Caki2 (cell line): ENCODE data around the gene SRSF9. TPM values are rescaled to one million over a fixed set of nuclear protein-coding genes. Genes with fewer than 3 reads are reported as not detected.
"Not testable (repeated sequence)": the region's sequence is repeated elsewhere in the genome, so short reads cannot be mapped to it uniquely, and the experiment has no call there.

ENCODE experiments used
- DNase-seq: peaks from one replicate; pipeline ENCODE4 v3.0.0-alpha.2; 2015; ENCODE audit warnings: low read depth
- in situ Hi-C: cut with HindIII; loops from 2 replicates; pipeline ENCODE4 v1.10.0; 2016; ENCODE audit warnings: low sequenced_read_pairs, low pct_unique_long_range_greater_than_20kb, mixed read lengths
- total RNA-seq: library from RNA; depleted of rRNA; stranded (reverse); fragments of >200 nt; shearing (Covaris generic); gene quantifications from 2 replicates; pipeline ENCODE4 v1.2.3, GENCODE V29; 2014; ENCODE audit warnings: low replicate concordance; rRNA removed

The SRSF9 gene, protein sequence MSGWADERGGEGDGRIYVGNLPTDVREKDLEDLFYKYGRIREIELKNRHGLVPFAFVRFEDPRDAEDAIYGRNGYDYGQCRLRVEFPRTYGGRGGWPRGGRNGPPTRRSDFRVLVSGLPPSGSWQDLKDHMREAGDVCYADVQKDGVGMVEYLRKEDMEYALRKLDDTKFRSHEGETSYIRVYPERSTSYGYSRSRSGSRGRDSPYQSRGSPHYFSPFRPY
- total RNA-seq, result 336 and 419 TPM in 2 replicates

DNA sequence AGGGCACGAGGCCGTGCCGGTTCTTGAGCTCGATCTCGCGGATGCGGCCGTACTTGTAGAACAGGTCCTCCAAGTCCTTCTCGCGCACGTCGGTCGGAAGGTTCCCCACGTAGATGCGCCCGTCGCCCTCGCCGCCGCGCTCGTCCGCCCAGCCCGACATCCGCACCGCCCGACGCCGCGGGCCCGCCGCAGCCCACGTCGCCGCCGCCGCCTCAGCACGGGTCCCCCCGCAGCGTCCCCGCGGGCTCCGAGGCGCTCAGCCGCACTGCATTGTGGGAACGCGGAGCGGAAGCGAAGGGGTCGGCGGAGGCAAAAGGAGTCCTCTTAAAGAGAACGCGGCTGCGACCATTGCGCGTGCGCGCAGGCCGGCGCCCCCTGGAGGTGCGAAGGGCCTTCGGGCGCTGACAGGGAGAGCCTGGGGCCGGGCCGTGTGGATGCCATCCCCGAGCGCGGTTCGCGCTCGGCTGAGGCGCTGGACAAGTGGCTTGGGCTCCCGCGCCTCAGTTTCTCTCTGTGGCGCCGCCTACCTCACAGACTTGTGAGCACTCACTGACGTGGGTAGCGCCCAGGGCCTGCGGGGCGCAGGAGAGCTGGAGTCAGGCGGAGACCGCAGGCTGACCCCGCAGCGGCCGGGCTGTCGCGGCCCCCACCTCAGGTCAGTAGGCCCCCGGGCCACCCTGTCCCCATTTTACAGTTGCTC, at the start of gene SRSF9:
TSS of gene SRSF9 (minus strand) at position 299 of the 700 bp plus-strand sequence. CDS start at position 160, 139 bp downstream.
- in situ Hi-C loops, result no loop called here
- peak; percentile 93 for DNase-seq

DNA sequence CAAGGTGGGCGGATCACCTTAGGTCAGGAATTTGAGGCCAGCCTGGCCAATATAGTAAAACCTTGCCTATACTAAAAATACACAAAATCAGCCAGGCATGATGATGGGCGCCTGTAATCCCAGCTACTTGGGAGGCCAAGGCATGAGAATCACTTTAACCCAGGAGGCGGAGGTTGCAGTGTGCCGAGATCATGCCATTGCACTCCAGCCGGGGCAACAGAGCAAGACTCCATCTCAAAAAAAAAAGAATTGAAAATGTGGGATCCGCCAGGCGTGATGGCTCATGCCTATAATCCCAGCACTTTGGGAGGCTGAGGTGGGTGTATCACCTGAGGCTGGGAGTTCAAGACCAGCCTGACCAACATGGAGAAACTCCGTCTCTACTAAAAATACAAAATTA, 49.8 kb upstream of the SRSF9 start:
- DNase-seq, in situ Hi-C loops: not testable (repeated sequence)

DNA sequence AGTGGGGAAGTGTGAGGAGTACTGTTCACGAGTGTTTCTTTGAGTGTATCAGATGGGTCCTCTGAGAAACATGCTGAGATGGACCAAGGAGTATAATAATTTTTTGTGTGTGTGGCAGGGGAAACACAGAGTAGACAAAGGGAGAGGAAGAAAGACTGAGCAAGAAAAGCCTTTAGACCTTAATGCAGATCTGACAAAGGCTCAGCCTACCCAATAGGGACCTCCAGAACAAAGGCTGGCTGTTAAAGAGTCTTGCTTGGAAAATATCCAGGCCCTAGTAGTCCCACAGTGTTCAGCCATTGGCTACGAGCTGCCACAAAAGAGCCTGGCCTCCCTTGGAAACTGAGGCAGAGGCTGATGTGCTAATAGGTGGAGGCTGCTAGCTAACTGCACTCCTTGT, 45.9 kb upstream of the SRSF9 start:
- no peak for DNase-seq
- in situ Hi-C loops, result no loop called here

DNA sequence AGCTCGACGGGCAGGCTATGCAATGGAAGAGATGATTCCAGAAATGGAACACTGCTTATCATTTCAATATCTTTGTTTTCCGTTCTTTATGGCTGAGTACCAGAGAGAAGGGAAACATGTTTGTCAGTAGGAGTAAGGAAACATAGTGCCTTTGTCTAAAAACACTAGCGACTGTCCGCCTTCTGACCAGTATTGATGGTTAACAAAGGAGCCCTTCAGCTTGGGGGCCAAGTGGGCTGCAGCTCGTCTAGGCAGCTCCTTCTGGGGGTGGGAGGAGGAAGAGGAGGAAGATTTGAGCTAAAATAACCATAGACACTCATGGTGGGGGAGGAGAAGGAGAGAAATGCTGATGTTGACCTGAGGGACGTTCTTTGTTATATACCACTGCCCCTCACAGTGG, 44.5 kb upstream of the SRSF9 start:
- no peak for DNase-seq
- in situ Hi-C loops, result no loop called here

DNA sequence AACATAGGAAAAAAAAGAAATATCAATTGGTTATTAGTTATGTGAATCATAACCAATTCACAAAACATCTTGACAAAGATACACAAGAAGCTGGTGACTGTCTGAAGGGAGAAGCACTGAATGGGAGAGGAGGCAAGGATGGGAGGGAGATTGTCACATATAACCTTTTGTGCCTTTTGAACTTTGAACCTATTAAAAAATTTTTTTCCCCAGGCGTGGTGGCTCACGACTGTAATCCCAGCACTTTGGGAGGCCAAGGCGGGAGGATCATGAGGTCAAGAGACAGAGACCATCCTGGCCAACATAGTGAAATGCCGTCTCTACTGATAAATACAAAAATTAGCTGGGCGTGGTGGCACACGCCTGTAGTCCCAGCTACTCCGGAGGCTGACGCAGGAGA, 39.0 kb upstream of the SRSF9 start:
- in situ Hi-C loops, result no loop called here
- DNase-seq, result no peak

DNA sequence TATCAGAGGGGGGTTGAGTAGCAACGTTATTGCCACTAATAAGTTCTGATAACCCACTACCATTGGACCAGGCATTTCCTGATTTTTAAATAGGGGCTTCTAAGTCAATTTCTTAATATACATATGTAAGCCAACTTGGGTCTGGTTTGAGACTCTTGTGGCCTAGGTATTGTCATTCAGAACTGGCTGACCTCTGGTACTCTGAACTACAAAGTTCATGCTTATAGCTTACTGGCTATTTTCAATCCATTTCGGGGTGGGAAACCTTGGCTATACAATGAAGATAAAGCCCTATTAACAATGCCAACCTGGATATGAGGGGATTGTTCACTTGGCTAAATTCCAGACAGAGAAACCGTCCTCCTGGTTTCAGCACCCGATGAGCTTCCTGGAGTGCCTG, 35.0 kb upstream of the SRSF9 start:
- in situ Hi-C loops, result no loop called here
- no peak for DNase-seq

DNA sequence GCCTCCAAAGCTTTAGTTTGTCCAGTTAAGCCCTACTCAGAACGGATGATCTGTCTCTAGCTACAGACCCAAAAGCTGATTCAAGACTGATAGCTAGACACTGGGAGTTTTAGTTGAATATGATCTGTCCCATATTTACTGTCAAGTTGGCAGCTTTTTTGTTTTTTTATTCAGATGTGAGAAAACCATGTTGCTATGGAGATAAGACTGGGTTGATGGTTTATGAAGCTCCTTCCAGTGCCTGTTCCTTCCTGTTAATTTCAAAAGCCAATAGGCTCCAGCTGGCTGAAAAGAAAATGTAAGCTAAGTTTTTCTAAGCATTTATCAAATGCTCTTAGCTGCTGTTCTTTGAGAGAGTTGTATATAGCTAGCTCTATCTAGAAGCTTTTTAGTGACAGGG, 31.0 kb upstream of the SRSF9 start:
- DNase-seq, result no peak
- in situ Hi-C loops, result no loop called here

DNA sequence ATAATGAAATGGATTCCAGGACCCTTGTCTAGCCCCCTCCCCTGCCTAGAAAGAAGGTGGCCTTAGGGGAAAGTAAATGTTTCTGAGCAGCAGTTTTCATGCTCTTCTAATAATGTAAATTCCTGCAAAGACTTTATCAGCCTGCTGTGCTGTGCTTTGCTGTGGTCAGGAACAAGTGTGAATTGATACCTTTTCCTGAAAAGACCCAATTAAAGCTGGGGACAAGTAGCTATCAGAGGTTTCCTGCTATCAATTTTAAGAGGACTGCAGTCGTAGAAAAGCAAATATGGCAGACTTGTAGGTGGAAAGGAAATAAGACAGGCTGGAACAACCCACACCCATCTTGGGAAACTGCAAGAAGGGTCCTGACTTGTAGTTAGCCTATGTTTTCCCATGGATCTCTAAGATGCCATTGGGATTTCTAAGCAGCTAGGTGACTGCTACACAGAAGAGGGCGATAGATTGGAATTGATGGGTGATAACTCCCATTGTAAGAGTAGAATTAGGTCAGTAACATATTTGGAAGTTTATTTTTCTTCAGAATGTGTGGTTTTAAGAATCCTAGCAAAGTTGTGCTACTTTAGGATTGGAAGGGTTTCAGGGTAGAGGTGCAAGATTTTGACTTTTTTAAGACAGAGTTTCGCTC, 29.4 kb upstream of the SRSF9 start:
- in situ Hi-C loops, result no loop called here
- DNase-seq, result no peak

DNA sequence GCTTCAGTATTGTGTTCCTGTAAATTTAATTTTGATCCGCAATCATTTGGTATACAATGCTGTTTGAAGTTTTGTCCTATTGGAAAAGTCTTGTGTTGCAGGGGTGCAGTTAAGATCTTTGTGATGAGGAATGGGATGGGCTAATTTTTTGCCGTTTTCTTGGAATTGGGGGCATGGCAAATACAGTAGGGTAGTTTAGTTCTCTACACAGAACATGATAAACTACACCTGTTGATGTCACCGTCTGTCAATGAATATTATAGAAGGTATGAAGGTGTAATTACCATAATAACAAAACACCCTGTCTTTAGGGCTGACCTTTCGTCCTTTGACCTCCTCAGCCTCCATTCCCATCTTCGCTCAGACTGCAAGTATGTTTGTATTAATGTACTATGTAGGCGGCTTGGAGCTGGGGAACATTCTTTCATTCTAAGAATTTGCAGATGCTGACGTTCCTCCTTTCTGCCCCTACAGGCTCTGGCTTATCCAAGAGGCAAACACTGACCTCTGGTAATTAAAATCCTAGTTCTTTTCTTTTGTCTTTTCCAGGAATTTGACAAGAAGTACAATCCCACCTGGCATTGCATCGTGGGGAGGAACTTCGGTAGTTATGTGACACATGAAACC, 28.1 kb upstream of the SRSF9 start:
- in situ Hi-C loops, result no loop called here
- no peak for DNase-seq

DNA sequence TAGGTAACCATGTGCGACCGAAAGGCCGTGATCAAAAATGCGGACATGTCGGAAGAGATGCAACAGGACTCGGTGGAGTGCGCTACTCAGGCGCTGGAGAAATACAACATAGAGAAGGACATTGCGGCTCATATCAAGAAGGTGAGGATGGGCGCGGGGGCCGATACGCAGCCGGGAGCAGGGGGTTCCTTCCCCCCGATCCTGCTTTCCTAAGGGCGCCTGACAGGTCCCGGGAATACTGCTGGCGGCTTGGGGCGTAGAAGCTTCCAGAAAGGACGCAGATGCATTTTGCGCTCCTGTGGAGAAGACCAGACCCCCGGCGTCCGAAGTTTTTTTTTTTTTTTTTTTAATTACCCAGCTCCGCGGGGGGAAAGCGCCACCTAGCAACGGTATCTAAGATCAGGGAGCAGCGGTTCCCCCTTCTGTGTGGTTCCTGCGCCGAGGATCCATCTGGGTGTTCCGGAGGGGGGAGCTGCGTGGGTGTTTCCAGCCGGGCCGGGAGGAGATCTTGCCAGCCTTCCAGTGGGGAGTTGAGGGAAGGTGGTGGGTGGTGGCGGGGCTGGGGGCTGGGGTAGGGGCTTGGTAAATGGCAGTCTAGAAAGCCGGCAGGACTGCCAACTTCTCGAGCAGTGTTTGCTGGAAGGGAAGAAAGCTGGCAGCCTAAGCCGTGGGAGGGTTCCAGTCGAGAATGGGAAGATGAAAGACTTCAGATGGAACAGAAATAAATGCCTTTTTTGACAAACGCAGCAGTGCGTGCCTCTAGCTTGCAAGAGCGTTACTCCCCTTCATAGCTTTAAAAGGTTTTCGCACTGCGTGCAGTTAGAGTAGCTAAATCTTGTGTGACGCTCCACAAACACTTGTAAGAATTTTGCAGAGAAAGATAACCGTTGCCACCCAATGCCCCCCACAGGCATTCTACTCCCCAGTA, 27.1 kb upstream of the SRSF9 start:
- in situ Hi-C loops, result no loop called here
- peak; percentile 42 for DNase-seq

DNA sequence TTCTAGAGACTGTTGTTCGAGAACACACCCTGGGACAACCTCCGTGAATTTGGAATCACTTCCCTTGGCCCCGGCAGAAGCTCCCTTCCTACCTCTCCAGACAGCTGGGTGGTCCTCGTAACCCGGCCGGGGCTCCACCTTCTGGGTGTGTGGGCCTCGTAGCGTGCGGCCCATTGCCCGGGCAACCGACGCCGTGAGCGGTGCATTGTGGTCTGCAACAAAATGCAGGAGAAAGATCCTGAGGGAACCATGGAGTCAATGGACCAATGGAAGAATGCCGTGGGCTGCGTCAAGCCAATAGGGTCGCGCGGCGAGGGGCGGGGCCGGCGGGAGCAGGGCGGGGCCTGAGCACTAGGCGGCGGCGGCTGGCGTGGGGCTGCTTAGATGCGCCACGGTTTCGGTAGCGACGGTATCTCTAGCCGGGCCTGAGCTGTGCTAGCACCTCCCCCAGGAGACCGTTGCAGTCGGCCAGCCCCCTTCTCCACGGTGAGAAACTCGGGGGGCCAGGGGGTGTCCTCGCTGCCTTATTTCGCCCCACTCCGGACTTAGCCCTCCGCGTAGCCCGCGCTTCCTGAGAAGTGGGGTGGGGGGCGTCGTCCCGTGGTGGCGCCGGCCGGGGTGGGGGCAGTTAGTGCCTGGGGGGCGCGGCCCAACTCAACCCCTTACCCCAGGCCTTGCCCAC, 26.3 kb upstream of the SRSF9 start, which contains the start of gene DYNLL1:
TSS of gene DYNLL1 (plus strand) at position 383 of the 682 bp plus-strand sequence. CDS start 309 bp downstream, outside the sequence.
- in situ Hi-C loops, result no loop called here
- DNase-seq, result peak; percentile 92

DNA sequence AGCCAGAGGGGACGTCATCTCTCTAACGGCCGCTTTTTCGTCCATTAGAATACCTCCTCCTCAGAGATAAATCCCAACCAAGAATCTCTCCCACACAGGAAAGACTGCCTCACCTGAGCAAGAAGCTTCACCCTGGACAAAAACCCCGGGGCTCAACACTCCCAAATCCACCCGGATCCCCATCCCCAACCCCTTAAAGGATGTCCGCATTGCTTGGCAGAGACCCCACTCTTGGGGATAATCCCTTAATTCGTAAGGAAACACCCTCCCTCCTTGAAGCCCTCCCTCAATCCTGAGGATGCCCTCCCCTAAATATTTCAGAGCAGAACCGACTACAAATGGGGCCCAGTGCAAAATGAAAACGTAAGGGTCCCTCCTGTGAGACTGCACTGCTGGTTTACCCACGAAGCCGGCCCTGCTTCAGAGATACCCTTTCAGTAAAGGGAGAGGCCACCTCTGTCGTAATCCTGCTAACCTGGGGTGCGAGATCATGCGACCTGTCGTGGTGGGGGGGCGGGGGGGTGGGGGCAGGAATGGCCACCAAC, 25.7 kb upstream of the SRSF9 start:
- in situ Hi-C loops, result no loop called here
- DNase-seq, result no peak

DNA sequence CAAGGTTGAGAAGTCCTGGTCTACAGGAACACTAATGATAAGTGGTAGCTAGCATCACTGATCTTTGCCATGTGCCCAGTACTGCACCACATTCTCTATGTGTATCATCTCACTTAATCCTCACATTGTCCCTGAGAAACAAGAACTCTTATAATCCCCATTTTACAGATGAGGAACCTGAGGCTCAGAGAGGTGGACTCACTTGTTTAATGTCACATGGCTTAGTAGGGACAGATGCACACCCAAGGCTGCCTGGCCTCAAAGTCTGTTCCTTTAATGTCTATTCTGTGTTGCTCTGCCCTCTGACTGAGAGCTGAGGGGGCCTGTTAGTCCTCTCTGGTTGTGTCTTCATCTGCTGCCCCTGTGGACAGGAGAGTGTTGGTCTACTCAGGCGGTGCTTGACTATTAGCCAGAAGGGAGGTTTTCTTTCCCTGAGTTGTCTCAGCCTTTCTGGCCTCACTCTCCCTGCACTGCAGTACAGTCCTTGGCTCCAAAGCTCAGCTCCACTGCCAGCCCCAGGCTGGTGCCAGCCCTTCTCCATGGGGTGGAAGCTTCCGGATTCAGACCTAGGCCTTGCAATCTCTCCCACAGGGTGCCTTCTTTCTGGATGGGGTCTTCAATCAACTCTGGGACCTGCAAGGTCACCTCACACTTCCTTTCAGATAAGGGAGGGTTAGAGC, 21.4 kb upstream of the SRSF9 start:
- no peak for DNase-seq
- in situ Hi-C loops, result no loop called here

DNA sequence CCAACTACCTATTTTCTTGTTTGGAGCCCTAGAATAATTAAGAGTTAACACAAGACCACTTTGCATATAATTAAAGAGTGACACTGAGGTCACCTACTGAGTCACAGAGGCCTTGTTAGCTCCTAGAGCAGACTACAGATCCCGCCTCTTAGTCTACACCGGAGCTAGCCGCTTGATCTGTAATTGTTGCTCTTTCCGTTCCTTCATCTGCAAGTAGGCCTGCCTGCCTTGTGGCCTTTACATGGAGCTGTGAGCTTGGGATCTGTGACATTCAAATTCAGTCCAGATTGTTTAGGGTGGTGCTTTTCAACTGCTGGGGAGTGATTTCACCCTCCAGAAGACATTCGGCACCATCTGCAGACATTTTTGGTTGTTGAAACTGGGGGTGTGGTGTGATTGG, 20.8 kb upstream of the SRSF9 start:
- DNase-seq, result no peak
- in situ Hi-C loops, result no loop called here

DNA sequence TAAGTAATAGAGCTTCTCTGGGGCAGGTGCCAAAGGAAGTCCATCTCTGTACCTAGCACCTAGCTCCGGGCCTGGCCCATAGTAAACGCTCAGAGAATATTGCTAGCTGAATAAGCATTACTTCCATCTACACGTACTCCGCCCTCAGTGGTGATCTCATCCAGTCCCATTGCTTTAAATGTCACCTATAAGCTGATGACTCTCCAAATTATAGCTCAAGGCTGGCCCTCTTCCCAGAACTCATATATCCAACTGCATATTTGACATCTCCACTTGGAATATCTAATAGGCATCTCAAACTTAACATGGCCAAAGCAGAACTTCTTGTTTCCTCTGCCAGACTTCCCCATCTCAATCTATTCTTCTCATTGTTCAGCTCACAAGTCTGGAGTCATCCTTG, 19.5 kb upstream of the SRSF9 start:
- in situ Hi-C loops, result no loop called here
- peak; percentile 19 for DNase-seq

DNA sequence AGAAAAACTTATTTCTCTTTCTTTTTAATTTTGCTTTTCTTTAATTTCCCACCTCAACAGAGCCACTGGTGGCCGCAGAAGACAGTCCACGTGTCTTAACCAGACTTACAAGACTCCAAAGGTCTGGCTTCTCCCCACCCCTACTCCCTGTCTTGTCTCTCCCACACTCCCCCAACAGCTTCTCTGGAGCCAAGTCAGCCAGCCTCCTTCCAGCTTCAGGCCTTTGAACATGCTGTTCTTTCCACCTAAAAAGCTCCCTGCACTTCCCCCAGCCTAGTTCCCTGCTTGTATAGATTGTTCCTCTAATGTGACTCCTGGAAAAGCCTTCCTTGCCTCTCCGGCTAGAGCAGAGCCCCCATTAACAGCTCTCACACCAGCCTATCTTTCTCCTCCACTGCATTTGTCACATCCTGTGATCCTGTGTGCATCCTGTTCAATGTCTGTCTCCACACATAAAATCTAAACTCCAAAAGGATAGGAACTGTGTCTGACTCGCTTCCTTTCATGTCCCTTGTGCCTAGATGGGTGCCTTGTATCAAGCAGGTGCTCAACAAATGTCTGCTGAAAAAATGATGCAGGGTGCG, 18.6 kb upstream of the SRSF9 start:
- in situ Hi-C loops, result no loop called here
- DNase-seq, result no peak
